NCI-H2081 treated with DMSO at 0.1 percent for 48 hours (cell line): ENCODE measurements around the gene NCBP2L.

Experiments used
- DNase-seq: peaks from one replicate; lab custom pipeline; 2025; lab: John Stamatoyannopoulos, UW

NCBP2L gene

GRCh38 chrX:107777536-107777832 lies at the start of gene NCBP2L:
Gene NCBP2L (plus strand): TSS chrX:107777733. CDS start chrX:107794221, 16,488 bp downstream.
- no peak for DNase-seq

- DNase-seq: no peak
Observed at GRCh38 chrX:107728371-107729099, 49.0 kb upstream of the NCBP2L start.

- DNase-seq: peak; percentile 46
Observed at GRCh38 chrX:107729558-107730297, 47.8 kb upstream of the NCBP2L start.

DNA sequence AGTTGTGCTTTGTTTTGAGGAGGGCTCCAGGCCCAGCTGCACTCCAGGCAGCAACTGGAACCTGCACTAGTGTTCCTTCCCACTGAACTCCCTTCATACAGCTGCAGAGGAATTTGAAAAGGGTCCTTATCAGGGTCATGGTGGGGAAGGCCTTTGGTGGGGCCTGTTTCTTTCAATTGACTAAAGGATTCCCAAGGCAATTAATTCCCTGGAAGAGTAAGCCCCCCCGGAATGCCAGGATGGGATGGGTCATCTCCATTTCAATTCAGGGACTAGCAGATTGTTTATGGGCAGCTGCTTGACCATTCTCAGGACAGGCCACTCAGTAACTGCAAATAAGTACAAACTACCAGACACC lies 47.3 kb upstream of the NCBP2L start:
- no peak for DNase-seq

- DNase-seq: no peak
Observed at GRCh38 chrX:107730991-107731766, 46.4 kb upstream of the NCBP2L start.

DNA sequence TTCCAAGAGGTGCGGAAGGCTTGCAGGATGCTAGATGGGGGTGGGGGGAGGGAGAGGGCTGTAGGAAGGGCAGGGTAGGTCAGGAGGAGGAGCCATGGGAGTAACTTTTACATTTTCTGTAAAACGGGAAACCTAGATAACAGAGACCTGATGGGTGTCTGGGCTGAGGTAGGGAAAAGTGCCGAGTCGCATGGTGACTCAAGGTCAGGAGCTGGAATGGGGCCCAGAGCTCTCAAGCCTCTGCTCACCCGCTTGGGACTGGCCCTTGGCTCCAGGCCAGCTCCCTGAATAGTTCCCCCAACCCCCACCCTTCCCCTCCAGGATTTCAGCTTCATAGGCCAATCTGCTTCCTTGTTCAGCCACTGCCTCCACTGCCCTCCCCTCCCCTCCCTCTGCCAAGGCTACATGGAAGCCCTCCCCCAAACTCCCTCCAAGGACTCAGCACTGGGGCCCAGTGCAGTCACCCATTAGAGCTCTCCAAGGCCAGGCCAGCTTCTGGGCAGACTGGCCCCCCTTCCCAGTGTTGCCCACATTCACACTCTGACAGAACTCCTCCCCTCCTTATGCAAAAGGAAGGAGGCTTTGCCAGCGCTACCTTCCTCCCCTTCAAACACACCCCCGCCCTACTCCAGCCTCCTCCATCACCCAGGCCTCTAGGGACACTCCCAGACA lies 45.6 kb upstream of the NCBP2L start:
- DNase-seq: no peak

GRCh38 chrX:107733686-107734085 lies 43.8 kb upstream of the NCBP2L start:
- no peak for DNase-seq

GRCh38 chrX:107734646-107735045 lies 42.9 kb upstream of the NCBP2L start:
- no peak for DNase-seq

- DNase-seq: peak; percentile 20
Observed at GRCh38 chrX:107736781-107737531, 40.6 kb upstream of the NCBP2L start.

GRCh38 chrX:107738272-107738671 lies 39.3 kb upstream of the NCBP2L start:
- DNase-seq: no peak

DNA sequence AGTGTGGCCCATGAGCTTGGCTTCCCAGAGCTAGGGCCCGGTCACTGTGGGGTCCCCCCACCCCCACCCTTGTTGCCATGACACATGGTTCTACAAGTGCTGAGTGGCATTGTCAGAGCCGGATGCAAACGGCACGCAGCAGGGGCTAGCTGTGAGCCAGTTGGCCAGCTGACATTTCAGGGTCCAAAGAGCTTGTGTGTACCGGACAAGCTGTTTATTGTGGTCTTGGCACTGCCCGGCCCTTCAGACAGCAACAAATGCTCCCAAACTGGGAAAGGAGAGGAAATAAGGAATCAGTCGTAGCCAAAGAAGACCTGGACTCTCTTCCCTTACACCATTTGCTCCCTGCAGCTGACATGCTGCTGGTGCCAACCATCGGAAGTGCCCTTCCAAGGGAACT lies 38.8 kb upstream of the NCBP2L start:
- DNase-seq: no peak

- no peak for DNase-seq
Observed at GRCh38 chrX:107739541-107739940, 38.0 kb upstream of the NCBP2L start.

GRCh38 chrX:107741404-107741790 lies 36.1 kb upstream of the NCBP2L start:
- no peak for DNase-seq

- no peak for DNase-seq
Observed at GRCh38 chrX:107742700-107743191, 34.8 kb upstream of the NCBP2L start.

DNA sequence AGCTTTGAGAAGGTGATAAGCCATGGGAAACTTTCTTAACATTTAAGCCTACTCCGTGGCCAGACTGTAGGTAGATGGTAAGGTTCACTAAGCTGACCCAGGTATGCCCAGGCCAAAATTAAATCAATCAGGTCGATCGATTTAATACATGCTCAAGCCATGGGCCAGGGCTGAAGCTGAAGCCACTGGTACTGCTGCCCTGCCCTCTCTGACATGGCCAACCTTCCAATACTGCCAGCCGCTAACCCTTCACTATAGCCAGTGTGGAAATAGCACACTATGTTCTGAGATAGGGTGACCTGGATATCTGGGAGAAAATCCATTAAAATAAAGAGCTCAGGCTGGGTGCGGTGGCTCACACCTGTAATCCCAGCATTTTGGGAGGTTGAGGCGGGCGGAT lies 33.5 kb upstream of the NCBP2L start:
- no peak for DNase-seq

- DNase-seq: no peak
Observed at GRCh38 chrX:107744868-107745267, 32.7 kb upstream of the NCBP2L start.

GRCh38 chrX:107747596-107748161 lies 29.9 kb upstream of the NCBP2L start:
- peak; percentile 65 for DNase-seq

DNA sequence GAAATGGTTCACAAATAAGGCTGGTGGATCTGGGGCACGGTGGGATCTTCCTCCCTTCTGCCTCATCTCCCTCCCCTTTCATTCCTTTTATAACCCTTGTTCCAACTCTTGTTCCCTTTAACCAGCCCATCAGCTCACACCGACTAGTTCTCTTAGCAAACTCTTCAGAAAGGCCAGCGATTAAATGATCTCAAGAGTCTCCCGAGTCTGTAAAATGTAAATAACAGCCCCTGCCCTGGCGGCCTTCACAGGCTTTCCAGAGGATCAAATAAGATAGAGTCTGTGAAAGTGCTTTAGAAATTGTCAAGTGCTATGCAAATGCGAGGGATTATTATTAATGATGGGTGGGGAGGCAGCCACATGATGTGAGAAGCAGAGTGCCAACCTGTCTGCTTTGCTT lies 29.0 kb upstream of the NCBP2L start:
- no peak for DNase-seq

- DNase-seq: no peak
Observed at GRCh38 chrX:107750263-107750662, 27.3 kb upstream of the NCBP2L start.

GRCh38 chrX:107750861-107751445 lies 26.6 kb upstream of the NCBP2L start:
- DNase-seq: no peak

DNA sequence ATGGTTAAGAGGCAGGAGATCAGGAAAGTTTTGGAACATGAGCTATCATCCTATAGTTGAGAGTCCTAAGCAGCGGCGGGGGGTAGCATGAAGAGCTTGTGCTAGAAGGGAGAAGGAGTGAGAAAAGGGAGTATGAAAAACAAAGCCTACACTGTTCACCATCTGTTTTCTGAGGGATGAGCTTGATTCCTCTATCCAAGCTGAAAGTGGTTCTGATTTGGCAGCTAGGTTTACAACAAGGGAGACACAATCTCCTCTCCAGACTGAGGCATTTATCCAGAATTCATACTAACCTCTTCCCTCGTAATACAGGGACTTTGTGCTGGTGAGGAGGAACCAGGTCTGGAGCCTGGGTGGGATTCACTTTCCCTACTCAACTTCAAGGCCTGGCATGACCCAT lies 25.5 kb upstream of the NCBP2L start:
- no peak for DNase-seq
